Measurements from ENCODE around the gene TMEM63A.
"Not testable (repeated sequence)": the region's sequence is repeated elsewhere in the genome, so short reads cannot be mapped to it uniquely, and the experiment has no call there.

TMEM63A gene

GRCh38 chr1:225846331-225847310 lies 35.6 kb downstream of the TMEM63A start:
- in situ Hi-C loops (cut with MboI; ENCODE audit: low sequenced_read_pairs), result no loop called here

GRCh38 chr1:225845571-225846259 lies 36.5 kb downstream of the TMEM63A start:
- in situ Hi-C loops (cut with MboI; ENCODE audit: low sequenced_read_pairs), result no loop called here

GRCh38 chr1:225845097-225845496 lies 37.1 kb downstream of the TMEM63A start:
- in situ Hi-C loops (cut with MboI; ENCODE audit: low sequenced_read_pairs), result no loop called here

- in situ Hi-C loops (cut with MboI; ENCODE audit: low sequenced_read_pairs), result no loop called here
These were observed 37.7 kb downstream of the TMEM63A start for GRCh38 chr1:225844236-225845061.

GRCh38 chr1:225843426-225843795 lies 38.8 kb downstream of the TMEM63A start:
- in situ Hi-C loops (cut with MboI; ENCODE audit: low sequenced_read_pairs), result no loop called here

- in situ Hi-C loops (cut with MboI; ENCODE audit: low sequenced_read_pairs), result no loop called here
These were observed 39.3 kb downstream of the TMEM63A start for GRCh38 chr1:225842788-225843425.

GRCh38 chr1:225842074-225842473 lies 40.1 kb downstream of the TMEM63A start:
- in situ Hi-C loops (cut with MboI; ENCODE audit: low sequenced_read_pairs), result no loop called here

- in situ Hi-C loops (cut with MboI; ENCODE audit: low sequenced_read_pairs), result no loop called here
These were observed 41.5 kb downstream of the TMEM63A start for GRCh38 chr1:225840713-225841112.

GRCh38 chr1:225840223-225840610 lies 42.0 kb downstream of the TMEM63A start:
- in situ Hi-C loops (cut with MboI; ENCODE audit: low sequenced_read_pairs), result no loop called here

GRCh38 chr1:225838793-225839192 lies 43.4 kb downstream of the TMEM63A start:
- in situ Hi-C loops (cut with MboI; ENCODE audit: low sequenced_read_pairs), result no loop called here

- in situ Hi-C loops (cut with MboI; ENCODE audit: low sequenced_read_pairs), result not testable (repeated sequence)
These were observed 45.9 kb downstream of the TMEM63A start for GRCh38 chr1:225836296-225836695.

GRCh38 chr1:225835856-225836255 lies 46.3 kb downstream of the TMEM63A start:
- in situ Hi-C loops (cut with MboI; ENCODE audit: low sequenced_read_pairs), result no loop called here

GRCh38 chr1:225834417-225835329 lies 47.5 kb downstream of the TMEM63A start:
- in situ Hi-C loops (cut with MboI; ENCODE audit: low sequenced_read_pairs), result no loop called here

- in situ Hi-C loops (cut with MboI; ENCODE audit: low sequenced_read_pairs), result no loop called here
These were observed 51.3 kb downstream of the TMEM63A start for GRCh38 chr1:225830841-225831240.

GRCh38 chr1:225828706-225829345 lies 53.4 kb downstream of the TMEM63A start:
- in situ Hi-C loops (cut with MboI; ENCODE audit: low sequenced_read_pairs), result no loop called here

GRCh38 chr1:225827076-225827475 lies 55.1 kb downstream of the TMEM63A start:
- in situ Hi-C loops (cut with MboI; ENCODE audit: low sequenced_read_pairs), result no loop called here

GRCh38 chr1:225825607-225826007 lies 56.6 kb downstream of the TMEM63A start:
- in situ Hi-C loops (cut with MboI; ENCODE audit: low sequenced_read_pairs), result no loop called here

- in situ Hi-C loops (cut with MboI; ENCODE audit: low sequenced_read_pairs), result no loop called here
These were observed 57.1 kb downstream of the TMEM63A start for GRCh38 chr1:225825078-225825477.

GRCh38 chr1:225824533-225824941 lies 57.6 kb downstream of the TMEM63A start:
- in situ Hi-C loops (cut with MboI; ENCODE audit: low sequenced_read_pairs), result no loop called here

All from HL-60/S4 (cell line).